Eye (tissue), 1 donor: ENCODE measurements around the gene PNMA8C.

Source experiments
- DNase-seq: peaks from one replicate; pipeline ENCODE4 v3.0.0-alpha.2; 2015

Gene PNMA8C

DNA sequence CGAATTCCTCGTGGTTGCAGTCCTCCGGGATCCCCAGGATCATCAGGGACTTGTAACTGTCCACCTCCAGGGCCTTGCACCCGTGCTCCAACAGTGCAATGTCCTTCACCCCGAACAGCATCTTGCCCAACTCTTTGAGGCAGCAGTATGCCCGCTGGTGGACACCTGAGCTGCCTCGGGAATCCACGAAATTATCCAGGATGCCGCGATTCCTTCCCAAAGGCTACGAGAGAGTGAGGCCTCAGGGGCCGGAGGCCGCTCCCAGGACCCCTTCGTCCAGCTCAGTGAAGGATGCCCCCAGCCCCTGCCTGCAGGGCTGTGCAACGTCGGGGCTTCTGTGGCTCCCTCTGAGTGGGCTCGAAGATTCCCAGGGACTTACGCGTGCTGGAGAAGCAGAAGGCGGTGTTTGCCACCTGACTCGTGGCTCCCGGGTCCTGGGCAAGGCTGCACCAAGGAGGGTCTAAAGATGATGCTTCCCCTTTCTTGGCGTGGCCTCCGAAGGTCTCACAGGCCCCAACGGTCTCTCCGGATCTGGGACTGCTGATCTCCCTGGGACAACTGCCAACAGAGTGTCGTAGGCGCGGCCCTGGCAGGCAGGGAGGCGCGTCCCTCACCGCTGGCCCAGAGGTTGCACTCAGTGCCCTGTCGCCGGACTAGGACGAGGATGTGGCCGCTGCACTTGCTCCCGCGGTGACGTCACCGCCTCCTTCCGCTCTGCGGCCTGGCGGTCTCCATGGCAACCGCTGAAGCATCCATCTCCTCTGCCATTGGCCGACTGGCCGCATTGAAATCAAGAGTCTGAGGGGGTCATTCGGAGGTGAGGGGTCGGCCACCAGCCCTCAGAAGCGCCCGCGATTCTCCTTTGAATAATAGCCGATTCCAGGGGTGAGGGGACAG, at the start of gene PNMA8C:
Gene PNMA8C (minus strand): TSS at position 698 of the 897 bp plus-strand sequence. CDS start 577 bp downstream, at position 121.
- DNase-seq, result peak; percentile 96

DNA sequence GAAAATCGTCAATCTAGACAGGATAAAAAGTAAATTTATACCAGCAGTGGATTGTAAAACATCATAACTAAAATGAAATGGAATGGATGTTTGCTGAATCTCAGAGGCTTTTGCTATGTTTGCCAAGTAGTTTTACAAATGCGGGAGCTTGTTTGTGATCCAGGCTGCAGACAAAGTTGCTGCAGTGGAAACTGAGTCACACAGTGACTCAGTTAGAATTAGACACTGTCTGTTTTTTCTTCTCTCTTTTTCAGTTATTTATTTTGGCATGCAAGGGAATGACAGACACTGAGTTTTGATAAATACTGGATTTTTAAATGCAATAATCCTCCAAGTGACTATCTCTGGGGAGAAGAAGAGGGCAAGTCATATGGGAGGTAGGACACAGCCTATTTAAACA, 47.2 kb upstream of the PNMA8C start:
- DNase-seq, result no peak

DNA sequence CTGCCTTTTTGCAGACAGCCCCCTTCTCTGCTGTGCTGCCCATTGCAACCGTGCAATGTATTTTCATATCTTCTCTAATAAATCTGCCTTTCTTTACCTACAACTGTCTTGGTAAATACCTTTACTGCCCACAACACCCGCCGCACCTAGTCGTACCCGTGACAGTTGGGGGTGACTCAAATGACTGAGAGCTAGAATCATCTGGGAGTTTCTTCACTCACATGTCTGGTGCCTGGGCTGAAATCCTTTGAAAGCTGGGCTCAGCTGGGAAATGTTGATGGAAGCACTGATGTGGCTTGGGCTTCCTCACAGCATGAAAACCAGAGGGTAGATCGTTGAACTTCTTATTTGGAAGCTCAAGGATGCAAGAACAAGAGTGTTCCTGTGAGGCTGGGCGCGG, 45.5 kb upstream of the PNMA8C start:
- no peak for DNase-seq

DNA sequence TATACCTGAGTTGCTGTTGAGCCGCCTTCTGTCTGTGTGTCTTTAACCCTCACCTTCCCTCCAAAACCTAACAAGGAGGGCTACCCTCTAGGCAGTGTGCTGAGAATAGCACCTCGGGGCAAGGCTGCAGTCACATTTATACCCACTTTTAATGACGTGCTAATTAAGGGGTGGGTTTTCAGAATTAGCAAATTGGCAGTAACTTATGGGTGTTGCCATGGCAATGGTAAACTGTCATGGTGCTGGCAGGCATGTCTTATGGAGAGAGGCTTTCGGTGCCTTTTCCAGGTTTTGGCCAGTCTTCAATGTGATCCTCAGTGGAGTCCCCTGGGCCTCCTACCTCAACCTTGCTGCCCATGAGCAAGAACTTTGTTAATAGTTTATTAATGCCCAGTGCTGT, 43.9 kb upstream of the PNMA8C start:
- no peak for DNase-seq

DNA sequence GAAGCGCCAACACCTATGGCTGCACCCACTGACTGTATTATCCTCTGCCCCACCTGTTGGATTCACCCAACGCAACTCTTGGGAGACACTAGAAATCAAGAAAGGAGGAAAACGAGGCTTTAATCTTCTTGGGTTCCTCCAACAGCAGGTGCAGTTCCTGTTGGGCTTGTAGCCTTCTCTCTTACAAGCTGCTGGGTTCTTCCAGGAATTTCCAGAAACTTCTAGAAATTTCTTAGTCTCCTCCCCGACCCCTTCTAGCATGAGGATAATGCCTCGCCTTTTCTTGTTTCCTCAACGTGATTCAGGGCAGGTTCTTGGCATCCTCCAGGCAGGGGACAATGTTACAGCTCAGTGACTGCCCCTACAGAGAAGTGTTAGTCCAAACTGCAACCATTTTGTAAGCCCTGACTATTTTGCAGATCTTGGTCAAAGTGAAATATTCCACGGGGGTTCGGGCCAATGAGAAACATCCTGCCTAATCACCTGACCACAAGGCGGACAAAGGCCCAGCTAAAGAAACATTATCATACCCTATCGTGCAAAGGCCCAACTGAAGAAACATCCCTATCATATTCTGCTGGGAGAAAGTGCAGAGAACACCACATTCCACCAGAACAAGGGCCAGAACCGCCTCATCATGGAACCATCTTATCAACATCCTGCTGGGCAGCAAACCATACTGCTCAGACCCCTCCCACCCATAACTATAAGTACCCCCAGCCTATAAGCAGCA, 43.2 kb upstream of the PNMA8C start:
- DNase-seq, result no peak

DNA sequence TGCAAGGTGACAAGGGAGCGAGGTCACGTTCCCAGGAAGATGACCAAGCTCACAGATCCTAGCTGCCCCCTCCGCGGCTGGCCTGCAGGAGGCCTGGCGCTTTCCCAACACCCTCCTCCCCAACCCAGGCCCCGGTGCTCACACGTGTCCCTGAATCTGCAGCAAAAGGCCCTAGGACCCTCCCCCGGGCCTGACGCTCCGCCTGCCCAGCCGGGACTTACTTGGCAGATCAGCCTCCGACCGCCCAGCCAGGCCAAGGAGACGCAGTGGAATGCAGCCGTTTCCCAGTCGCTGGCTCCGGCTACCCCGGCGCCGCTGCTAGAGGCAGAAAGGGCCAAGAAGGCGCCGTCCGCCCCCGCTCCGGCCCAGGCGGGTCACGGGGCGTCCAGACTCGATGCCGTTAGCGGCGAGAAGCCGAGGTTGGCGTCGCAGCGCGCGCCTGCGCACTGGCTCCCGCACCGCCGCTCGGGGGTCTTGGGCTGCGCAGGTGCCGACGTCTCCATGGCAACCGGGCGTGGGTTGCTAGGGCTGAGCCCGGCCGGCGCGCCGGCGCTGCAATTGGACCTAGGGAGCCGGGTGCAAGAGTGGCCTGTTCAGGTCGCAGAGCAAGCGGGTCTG, 42.5 kb upstream of the PNMA8C start, which contains the start of gene PNMA8A:
Gene PNMA8A (minus strand): TSS at position 448 of the 618 bp plus-strand sequence. CDS start 528 bp downstream, outside the sequence.
- DNase-seq, result peak; percentile 97

DNA sequence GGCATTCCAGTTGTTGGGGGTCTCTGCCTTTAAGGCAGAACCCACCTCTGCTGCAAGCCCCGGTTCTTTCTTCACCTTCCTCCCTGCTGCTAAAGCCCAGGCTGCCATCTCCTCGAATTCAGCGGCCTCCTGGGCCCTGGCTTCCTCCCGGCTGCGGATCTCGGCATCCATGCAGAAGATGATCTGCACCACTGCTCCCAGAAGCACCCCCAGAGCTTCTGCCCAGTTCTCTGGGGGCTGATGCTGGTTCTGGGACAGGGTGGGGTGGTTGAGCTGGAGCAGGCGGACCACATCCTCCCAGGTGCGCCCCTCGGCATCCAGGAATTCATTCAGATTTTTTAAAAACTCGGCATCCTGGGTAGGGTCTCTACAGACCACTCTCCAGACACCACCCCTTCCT, 41.6 kb upstream of the PNMA8C start:
- DNase-seq, result no peak

DNA sequence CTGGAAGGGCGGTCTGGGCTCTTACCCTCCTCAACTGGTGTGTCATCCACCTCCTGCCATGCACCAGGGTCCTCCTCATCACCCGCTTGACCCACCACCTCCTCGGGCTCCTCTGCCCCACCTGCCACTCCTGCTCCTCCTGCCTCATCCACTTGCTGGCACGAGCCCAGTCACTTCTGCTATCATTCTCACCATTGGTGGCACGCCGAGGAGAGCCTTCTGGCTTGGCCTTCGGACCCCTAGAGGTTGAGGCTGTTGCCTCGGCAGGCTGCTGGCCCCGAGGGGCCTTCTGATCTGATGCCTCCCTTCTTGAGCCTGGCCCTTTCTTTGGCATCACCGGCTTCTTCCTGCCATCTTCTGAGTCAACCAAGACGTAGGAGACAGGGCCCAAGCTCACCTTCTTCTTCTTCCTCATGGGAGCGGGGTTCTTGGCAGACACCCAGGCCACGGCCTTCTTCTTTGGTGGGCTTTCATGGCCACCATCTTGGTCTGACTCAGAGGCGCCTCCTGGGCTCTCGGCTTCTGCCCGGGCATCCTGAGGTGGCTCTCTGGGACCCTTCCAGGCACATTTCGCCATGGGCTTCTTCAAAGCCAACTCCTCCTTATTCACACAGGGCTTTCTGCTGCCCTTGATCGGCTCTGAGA, 40.9 kb upstream of the PNMA8C start:
- DNase-seq, result no peak

DNA sequence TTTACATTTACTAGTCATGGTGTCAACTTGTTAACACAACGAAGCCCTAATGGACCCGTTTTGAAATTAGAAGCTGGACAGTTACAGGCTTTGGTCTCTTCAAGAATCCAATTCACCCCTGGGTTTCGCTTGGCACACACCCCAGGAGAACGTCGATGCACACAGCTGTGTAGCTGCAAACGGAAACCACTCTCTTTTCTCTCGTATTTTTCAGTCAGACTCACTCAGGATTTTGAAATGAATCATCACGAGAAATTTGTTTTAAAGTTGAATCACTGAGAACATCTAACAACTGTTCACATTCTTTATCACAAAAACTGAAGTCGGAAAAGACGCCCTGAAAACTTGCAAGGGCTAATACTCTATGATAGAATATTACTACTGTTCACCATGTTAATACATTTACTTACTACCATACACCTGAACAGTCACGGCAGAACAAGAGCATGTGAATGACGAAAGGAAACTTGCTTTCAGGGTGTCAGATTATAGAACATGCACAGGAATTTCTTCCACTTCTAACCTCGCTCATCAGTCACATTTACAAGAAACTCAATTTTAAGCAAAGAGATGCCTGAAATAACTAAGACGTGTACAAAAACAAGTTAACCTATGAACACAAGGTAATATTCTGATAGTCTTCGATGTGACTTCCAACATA, 37.9 kb upstream of the PNMA8C start:
- no peak for DNase-seq

DNA sequence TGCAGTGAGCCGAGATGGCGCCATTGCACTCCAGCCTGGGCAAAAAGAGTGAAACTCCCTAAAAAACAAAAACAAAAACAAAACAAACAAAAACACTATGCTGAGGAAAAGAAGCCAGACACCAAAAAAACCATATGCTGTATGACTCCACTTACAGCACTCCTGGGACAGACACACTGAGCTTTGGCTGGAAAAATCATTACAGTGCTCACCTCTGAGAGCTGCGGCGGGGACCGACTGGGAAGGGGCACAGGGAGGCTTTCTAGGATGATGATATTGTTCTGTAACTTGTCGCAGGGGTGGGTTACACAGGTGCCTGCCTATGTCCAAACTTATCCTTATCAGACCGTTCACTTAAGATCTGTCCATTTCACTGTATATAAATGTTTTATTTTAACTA, 34.8 kb upstream of the PNMA8C start:
- DNase-seq, result no peak

DNA sequence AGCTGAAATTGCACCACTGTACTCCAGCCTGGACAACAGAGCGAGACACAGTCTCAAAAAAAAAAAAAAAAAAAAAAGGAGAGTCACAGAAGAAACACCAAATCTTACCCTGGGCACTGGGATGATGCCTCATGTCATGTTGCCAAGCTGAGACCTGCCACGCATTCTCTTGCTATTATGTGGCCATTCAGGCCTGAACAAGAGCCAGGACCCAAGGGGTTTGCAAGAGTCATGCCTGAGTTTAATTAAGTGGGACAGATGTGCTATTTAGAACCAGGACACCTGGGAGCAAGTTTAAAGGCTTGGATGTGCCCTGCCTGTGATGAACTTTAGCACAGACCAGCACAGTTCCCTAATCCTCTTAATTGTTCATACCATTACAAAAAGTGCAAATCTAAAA, 32.8 kb upstream of the PNMA8C start:
- DNase-seq, result peak; percentile 67

DNA sequence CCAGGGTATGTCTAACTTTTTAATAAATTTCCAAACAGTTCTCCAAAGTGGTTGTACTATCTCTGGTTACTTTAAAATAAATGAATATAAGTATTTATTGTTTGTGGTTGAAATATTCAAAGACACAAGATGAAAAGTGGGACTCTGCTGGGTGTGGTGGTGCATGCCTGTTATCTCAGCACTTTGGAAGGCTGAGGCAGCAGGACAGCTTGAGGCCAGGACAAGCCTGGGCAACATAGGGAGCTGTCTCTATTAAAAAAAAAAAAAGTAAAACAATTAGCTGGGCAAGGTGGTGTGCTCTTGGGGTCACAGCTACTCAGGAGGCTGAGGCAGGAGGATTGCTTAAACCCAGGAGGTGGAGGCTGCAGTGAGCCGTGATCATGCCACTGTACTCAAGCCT, 32.2 kb upstream of the PNMA8C start:
- DNase-seq, result no peak

DNA sequence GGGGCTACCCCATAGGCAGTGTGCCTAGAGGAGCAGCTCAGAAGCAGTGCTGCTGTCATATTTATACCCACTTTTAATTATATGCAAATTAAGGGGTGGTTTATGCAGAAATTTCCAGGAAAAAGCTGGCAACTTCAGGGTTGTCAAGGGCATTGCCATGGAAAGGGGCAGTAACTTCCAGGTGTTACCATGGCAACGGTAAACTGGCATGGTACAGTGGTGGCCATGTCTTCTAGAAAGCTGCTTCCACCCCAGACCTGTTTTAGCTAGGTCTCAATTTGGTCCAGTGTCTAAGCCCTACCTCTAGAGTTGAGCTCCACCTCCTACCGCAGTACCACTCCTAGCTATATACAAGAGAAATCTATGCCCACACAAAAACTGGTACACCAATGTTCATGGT, 31.3 kb upstream of the PNMA8C start:
- no peak for DNase-seq

DNA sequence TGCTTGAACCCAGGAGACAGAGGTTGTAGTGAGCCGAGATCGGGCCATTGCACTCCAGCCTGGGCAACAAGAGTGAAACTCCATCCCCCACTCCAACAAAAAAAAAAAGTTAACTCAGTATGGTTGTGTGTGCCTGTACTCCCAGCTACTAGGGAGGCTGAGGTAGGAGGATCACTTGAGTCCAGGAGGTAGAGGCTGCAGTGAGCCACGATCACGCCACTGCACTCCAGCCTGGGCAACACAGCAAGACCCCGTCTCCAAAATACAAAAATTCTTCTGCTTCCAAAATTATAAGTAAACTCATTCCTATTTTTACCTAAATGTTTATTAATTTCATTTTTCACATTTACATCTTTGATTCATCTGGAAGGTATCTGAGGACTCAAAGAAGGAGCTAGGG, 28.2 kb upstream of the PNMA8C start:
- no peak for DNase-seq

DNA sequence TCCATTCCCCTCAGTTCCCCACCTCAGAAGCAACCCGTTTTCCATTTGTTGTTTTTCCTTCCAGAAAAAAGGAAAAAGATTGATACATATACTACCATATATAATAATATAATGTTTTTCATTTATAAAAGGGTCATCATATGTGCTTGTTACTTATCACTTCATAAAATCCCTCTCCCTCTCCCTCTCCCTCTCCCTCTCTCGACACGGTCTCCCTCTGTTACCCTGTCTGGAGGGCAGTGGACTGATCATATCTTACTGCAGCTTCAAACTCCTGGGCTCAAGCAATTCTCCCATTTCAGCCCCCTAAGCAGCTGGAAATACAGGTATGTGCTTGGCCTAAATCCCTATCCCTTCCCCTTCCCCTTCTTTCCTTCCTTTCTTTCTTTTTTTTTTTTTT, 25.5 kb upstream of the PNMA8C start:
- DNase-seq, result no peak

DNA sequence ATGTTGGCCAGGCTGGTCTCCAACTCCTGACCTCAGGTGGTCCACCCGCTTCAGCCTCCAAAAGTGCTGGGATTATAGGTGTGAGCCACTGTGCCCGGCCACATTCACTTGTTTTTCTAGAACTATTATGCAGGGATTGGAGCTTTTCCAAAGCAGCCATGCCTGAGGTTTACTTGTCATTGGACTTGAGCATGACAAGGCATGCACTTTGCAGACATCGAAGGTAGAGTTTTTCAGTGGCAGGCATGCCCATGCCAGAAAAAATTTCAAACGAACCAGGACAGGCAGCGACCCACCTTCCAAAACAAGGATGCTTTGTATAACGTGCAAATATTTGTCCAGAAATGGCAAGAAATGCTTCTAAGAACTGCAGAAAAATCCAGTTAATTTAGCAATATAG, 24.9 kb upstream of the PNMA8C start:
- DNase-seq, result no peak

DNA sequence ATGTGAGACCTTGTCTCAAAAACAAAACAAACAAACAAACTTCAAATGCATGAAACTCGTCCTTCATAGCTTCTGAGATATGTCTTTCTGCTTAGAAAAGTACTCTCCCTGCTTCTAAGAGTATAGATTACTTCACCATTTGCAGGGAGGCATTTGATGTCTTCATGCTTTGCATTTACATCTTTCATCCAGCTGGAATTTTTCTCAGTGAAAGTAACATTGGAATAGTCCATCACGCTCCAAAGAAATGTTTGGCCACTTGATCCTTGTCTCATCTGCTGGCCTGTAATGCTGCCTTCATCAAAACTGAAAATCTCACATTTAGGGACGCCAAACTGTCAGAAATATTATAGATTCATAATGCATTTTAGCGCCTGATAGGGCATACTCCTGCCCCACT, 23.4 kb upstream of the PNMA8C start:
- no peak for DNase-seq

DNA sequence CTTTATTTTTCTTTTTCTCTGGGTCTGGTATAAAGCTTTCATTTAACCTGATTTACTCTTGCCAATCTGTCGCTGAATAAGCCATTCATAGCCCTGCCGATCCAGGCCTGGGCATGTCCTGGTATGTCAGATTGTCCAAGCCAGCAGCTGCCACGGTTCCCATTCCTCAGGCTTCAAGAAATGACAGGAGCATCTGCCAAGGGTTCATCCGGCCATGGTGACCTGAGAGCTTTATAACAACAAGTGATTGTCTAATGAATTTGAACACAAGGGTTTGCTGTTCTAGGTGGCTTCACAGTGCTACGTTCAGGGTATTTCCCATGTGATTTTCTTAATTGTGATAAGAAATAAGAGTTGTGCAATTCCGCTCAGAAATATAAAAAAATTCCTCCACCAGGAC, 22.6 kb upstream of the PNMA8C start:
- peak; percentile 73 for DNase-seq

DNA sequence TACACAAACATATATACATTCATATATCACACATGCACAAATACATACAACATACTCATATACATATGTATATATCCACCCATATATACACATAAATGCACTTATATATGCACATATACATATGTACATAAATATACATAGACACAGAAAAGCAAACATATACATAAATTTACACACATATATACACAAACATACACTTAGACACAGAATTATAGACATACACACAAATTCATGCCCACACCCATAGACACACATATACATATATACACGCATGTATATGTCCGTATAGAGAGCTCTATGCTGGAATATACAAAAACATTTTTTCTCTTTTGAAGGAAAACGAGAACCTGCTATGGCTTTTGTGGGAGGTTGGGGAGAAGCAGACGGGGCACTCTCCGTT, 22.0 kb upstream of the PNMA8C start:
- no peak for DNase-seq

DNA sequence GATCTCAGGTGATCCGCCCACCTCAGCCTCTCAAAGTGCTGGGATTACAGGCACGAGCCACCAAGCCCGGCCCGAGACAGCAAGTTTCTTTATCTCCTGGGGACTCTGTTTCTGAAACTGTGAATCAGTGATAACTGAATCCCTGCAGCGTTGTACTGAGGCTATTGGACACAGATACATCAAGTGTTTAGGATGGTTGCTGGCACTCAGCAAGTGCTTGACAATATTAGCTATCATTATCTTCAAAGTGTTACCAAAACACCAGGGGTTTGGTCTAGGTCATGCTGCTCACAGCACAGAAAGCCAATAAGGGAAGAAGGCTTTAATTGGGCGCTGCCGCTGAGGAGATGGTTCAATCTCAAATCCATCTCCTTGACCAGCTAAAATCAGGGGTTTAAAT, 20.5 kb upstream of the PNMA8C start:
- DNase-seq, result no peak

DNA sequence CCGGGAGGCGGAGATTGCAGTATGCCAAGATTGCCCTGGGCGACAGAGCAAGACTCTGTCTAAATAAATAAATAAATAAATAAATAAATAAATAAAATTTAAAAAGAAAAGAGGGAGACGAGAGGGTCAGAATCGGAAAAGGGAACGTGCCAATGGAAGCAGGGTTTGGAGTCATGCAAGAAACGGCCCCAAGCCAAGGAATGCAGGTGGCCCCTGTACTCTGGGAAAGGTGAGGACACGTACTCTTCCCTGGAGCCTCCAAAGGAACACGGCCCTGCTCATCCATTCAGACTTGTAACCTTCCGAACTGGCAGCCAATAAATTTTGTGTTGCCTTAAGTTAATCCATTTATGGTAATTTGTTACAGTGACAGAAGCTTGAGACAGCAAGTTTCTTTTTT, 19.9 kb upstream of the PNMA8C start:
- DNase-seq, result no peak

DNA sequence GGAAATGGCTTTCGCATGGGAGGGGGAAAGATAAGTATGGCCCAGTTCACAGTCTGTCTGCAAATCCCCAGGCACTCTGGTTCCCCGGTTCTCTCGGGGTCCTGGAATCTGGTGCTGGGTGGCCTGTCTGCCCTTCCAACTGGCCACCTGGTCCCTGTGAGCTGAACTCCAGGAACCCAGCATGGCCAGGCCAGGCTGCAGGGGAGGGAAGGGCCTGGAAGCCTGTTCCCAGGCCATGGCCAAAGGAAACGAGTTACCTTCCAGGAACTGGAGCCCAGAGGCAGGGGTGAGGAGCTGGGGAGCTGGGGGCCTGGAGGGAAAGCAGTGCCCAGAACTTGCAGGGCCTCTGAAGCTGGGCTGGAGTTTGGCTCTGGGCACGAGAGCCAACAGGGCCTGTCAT, 19.1 kb upstream of the PNMA8C start:
- no peak for DNase-seq

DNA sequence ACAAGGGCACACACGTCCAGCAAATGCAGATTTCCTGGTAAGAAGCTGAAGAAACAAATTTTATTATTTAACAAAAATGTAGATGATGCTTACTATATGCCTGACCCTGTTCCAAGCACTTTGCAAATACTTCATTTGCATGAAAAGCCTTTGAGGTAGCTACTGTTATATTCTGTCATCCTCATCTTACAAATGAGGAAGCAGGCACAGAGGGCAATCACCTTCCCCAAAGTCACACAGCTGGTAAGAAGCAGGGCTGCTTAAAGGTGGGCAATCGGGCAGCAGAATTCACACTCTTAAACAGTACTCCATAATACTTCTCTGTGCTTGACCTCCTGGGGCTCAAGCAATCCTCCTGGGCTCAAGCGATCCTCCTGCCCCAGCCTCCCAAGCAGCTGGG, 18.3 kb upstream of the PNMA8C start:
- no peak for DNase-seq
